ENCODE data around the gene ATL3.

- TF ChIP-seq POLR2AphosphoS5 (IDR thresholded peaks at IDR 0.05) (no peak), CTCF (IDR thresholded peaks at IDR 0.05) (no peak), POLR2A (IDR thresholded peaks at IDR 0.05) (no peak), EP300 (IDR thresholded peaks at IDR 0.05) (no peak)
Observed at GRCh38 chr11:63583357-63583677, 87.9 kb downstream of the ATL3 start.

Data from suprapubic skin (tissue), 4 donors.